ENCODE measurements around the gene NPAS3.

NPAS3 gene

GRCh38 chr14:33528655-33529054, 590.0 kb downstream of the NPAS3 start:
- in situ Hi-C loops (cut with HindIII; ENCODE audit: low sequenced_read_pairs), result loop anchor here (5.0 kb wide), 1 partner anchor 39 kb away; no protein-coding TSS in a partner anchor

GRCh38 chr14:33529787-33530757, 591.4 kb downstream of the NPAS3 start:
- in situ Hi-C loops (cut with HindIII; ENCODE audit: low sequenced_read_pairs), result loop anchor here (5.0 kb wide), 1 partner anchor 37 kb away; no protein-coding TSS in a partner anchor

DNA sequence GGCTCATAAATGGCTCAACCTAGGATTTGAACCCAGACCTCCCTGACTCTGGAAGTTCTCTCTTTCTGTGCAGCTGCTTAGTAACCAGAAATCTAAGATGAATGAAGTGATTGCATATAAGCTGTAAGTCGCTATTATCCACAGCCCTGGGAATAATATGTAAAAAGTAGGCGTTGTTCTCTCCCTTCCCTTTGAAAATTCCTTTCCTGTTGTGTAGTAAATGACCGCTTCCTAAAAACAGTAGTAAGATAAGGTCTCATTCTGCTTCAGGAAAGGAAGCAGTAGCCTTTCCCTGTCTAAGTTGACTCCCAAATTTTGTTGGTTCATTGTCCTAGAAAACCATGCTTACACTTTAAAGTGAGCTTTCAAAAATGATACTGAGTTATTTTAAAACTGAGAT, 593.9 kb downstream of the NPAS3 start:
- in situ Hi-C loops (cut with HindIII; ENCODE audit: low sequenced_read_pairs), result no loop called here

DNA sequence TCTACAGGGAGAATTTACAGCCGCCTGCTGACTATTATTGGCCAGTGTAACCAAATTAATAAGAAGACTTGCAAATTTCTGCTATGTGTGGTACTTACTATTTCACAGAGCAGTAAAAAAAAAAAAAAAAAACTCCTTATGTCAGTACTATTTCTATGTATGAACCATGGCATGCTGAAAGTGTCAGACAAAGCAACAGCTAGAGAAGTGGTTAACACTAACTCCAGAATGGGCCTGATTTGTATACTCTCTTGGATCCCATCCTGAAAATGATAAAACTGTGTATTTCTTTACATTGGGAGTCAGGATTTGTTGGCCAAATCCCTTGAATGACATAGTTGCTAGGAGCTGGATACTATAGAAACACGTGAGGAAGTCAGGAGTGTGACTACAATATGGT, 595.4 kb downstream of the NPAS3 start:
- in situ Hi-C loops (cut with HindIII; ENCODE audit: low sequenced_read_pairs), result no loop called here

- in situ Hi-C loops (cut with HindIII; ENCODE audit: low sequenced_read_pairs), result no loop called here
Observed at GRCh38 chr14:33534632-33535031, 596.0 kb downstream of the NPAS3 start.

- in situ Hi-C loops (cut with HindIII; ENCODE audit: low sequenced_read_pairs), result no loop called here
Observed at GRCh38 chr14:33539918-33540357, 601.3 kb downstream of the NPAS3 start.

DNA sequence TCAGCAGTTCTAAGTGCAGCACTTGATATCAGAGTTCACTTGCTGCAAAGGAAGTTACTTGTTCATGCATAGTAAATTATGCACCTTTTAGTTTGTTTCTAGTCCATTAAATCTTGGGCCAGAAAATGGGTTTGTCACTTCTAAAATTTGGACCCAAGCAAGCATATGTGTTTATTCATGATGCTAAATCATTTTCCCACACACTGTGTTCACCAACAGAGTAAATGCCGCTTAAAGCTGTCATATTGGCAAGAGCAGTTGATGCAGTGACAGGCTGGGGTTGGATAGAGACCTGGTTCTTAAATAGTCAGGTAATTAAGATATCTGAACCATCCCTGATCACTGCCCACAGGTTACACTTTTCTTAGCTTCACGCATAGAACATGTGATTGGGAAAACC, 602.5 kb downstream of the NPAS3 start:
- in situ Hi-C loops (cut with HindIII; ENCODE audit: low sequenced_read_pairs), result no loop called here

DNA sequence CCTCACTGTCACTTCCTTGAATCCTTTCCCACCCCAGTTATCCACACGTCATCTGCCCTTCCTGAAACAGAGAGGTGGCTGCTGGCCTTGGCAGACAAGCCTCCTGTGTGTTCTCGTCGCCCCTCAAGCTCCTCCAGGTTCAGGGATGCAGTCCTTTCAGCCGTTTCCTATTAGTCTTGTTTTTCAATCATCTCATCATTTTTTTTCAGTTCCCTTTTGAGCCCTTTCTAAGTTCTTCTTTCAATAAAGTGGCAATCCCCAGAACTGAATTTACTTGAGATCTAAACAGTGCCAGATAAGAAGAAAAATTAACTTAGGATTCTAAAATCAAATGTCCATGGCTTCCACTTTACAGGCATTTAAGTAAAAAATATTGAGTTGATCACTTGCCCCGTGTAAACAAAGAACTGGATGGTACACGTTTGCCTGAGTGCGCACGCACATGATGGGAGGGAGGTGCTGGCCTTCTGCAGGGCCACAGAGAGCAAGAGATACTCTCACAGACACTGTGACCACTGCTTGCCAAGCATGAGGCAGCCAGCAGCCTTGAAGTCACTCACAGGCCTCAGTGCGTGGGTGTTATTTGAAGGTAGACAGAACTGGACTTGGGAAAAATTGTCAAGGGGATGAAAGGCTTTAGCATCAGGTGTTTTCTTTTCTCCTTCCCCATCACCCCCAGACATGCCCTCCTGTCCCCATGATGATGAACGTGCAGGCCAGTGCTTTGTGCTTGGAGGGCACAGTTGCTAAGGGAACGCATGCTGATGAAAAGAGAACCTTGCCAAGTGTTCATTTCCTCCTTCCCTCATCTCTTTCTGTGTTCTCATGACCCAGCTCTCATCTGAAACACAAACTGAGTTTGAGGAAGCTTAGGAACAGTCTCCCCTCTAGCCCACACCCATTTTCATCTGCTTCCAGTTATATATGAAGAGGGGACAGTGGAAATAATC, 603.9 kb downstream of the NPAS3 start:
- in situ Hi-C loops (cut with HindIII; ENCODE audit: low sequenced_read_pairs), result no loop called here

DNA sequence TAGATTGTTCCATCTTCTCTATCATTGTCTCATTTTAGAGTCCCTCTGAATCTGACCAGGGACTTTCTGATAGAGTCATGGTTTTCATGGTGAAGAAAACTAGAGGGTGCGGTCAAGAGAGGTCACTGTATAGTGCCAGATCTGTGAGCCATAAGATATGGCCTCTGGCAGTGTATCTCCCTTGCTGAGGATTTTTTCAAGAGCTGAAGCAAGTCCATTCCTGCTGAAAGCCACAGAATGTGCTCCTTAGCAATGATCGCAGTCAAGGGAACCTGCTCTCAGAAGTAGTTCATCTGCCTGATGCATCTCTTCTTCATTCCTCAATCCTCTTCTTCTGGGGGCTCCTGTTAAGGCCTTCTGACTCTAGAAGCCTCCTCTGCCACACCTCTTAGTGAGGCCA, 607.0 kb downstream of the NPAS3 start:
- in situ Hi-C loops (cut with HindIII; ENCODE audit: low sequenced_read_pairs), result no loop called here

GRCh38 chr14:33548606-33549005, 609.9 kb downstream of the NPAS3 start:
- in situ Hi-C loops (cut with HindIII; ENCODE audit: low sequenced_read_pairs), result no loop called here

DNA sequence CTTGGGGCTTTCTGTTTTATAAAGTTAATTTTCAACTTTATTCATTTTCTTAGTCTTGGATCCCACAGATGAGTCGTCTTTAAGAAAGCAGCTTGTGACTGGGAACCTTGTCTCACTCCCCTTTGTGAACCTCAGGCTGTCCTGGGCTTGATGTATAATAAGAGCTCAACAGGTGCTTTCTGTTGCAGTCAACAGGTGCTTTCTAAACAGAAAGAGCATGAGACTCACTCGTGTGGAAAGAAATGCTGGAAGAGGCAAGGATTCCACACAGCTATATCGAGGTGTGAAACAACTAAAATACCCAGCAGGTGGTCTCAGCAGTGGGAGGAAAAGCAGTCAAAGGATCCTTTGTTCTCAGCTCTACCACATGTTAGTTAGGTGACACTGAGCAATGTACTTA, 613.3 kb downstream of the NPAS3 start:
- in situ Hi-C loops (cut with HindIII; ENCODE audit: low sequenced_read_pairs), result no loop called here

GRCh38 chr14:33553706-33554278, 615.1 kb downstream of the NPAS3 start:
- in situ Hi-C loops (cut with HindIII; ENCODE audit: low sequenced_read_pairs), result no loop called here

DNA sequence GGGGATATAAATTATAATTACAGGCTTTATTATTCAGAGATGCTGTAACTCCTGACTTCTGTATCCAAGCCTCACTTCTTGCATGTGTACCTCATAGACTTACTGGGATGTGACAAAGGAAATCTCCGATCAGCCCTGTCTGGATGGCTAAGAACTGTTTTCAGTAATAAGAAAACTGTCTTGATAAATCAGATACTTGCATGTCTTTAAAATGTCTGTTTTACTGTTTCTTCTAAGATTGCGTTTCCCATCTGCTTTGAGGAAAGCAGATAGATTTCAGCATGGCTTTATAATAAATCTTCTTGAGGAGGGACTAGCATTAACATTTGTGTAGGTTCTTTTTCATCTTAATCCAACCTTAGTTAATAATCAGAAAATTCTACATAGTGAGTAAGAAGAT, 616.3 kb downstream of the NPAS3 start:
- in situ Hi-C loops (cut with HindIII; ENCODE audit: low sequenced_read_pairs), result no loop called here

DNA sequence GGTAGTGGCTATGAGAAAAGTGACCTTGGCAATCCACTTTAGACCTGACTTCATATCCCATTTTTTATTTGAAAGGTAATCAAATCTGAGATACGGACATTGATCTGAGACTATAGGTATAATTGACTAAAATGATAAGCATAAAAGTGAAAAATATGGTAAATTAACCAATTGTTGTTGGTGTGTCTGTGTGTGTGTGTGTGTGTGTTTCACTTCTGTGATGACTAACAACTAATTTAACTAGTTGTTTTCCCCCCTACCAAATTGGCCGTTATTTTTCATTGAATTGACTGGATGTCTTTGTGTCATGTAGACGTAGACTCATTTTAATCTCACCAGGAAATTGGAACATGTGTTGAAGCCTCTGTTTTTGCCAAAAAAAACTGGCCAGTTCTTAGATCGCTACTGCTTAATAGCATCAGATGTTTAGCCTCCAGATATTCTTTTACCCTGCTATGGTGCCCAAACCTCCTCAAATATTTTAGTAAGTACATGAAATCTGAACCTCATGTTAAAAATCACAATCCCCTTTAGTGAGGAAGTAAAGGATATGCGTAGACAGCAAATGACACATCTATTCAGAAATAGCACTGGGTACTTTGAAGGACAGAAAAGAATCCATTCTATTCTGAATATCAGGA, 617.2 kb downstream of the NPAS3 start:
- in situ Hi-C loops (cut with HindIII; ENCODE audit: low sequenced_read_pairs), result no loop called here

GRCh38 chr14:33556382-33557121, 617.9 kb downstream of the NPAS3 start:
- in situ Hi-C loops (cut with HindIII; ENCODE audit: low sequenced_read_pairs), result no loop called here

DNA sequence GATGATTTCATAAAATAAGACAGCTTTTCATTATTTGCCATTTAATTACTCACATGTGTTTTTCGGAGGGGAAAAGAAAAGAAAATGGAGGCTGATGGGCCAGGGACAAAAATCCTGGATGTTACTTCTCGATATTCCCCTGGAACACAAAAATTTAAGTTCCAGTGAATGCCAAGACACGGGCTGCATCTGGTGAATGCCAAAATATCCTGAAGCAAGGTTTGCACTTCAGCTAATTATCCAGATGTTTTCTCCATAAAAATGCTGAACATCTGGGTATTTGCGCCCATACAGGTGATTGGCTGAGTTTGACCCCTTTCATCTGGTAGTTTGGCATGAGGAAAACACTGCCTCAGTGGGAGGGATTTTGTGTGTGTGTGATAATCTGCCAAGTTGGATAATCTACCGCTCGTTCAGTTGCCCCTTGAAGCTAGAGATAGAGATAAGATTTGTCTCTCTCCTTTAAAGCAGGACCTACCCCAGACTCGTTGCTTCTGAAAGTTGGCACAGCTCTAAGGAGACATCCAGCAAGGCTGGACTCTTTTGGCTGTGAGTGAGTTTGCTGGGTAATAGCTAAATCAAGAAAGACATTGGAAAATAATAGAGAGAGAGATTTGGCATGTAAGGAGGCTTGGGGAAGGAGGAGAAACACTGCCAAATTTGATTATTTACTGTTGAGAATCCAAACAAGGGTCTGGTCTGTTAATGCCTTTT, 622.2 kb downstream of the NPAS3 start:
- in situ Hi-C loops (cut with HindIII; ENCODE audit: low sequenced_read_pairs), result no loop called here

DNA sequence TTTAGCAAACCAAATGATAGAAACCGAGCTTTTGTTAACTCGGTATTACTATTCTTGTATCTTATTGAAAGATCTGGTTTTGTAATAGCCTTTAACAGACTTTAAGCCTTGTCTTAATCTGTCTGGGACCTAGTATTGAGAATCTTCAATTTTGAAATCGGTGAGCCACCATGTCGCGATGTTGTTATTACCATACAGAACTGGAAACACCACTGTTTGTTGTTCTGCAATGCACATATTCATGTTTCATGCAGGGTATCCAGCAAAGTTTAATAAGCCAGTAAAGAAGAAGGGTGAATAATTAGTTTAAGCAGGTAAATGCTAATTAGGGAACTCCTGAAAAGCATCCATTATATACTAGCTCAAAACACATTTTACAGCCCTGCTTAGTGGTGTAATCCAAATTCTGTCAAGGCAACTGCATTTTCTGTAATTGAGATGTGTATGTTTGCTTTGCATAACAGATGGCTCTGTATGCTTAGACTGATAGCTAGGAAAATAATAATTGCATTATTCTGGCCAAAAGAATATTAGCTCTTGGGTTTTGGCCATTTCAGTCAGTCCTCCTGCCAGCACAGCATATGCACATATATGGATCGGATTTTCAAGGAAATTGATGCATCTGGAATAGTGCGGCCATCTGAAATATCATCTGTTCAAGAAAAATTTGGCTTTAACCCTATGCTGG, 623.0 kb downstream of the NPAS3 start:
- in situ Hi-C loops (cut with HindIII; ENCODE audit: low sequenced_read_pairs), result no loop called here

- in situ Hi-C loops (cut with HindIII; ENCODE audit: low sequenced_read_pairs), result no loop called here
Observed at GRCh38 chr14:33563191-33563900, 624.7 kb downstream of the NPAS3 start.
